ENCODE measurements around the gene UVRAG.
"Not testable (repeated sequence)": the region's sequence is repeated elsewhere in the genome, so short reads cannot be mapped to it uniquely, and the experiment has no call there.

UVRAG gene

GRCh38 chr11:75924966-75925784, 110.2 kb downstream of the UVRAG start:
- no peak for DNase-seq (ENCODE audit: low spot score)

DNA sequence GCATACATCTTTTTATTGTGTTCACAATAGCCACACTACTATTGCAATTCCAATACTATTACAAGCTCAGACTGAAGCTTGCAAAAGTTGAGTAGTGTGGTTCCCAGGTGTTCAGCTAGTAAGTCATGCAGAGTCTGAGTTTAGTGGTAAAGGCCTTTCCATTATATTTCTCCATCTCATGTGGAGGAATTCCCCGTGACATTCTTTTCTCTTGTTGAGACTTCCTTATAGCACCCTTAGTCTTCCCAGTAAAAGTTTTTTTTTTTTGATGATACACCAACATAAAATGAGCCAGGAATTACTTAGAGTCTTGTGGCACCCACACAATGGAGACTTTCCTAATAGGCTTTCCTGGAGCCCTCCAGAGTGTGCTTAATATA, 110.8 kb downstream of the UVRAG start:
- DNase-seq (ENCODE audit: low spot score): no peak

DNA sequence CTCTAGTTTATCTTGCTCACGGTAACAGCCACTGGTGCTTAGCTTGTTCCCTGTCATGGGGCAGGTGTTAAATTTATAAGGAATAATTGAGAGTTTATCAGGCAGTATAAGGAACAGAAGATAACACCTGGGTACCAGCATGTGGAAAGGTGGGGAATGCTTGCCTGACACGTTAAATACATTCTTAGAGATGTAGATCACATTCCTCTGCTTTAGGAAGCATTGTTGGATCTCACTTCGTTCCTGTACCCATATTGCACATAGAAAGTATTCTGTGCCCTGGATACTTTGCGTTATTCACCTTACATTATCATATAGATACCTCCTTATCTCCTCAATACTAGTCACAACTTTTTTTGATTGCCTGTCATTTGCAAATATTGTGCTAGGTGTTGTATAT, 114.7 kb downstream of the UVRAG start:
- no peak for DNase-seq (ENCODE audit: low spot score)

DNA sequence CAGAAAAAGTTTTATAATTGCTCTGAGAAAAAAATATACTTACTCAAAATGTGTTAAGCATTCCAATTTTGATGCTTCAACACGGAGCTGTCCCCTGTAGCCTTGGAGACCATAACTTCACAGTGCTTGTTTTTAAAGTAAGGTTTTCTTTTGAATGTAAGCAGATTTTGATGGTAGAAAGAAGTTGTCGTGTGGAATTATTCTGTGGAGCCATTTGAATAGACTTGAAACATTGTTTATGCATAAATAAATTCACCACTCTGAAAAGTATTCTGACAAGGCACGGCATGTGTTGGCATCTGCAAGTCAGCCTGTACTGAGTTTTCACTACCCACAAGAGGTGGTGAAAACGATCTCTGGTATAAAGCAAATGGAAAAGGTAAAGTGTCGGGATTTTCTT, 115.5 kb downstream of the UVRAG start:
- DNase-seq (ENCODE audit: low spot score): no peak

DNA sequence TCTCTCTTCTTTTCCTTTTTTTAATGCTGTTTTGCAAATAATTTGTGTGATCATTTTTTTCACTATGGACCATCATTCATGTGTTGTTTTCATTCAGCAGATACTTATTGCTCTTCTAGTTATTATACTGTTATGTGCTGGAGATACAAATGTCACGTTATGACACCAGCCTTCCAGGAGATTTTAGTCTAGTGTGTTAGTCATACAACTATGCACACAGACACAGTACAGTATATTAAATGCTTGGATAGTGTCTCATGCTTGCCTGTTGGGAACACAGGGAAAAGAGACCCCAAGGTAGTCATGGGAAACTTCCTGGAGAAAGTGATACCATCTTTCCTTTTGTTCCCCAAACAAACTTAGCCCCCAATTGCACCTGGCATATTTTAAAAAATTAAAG, 116.1 kb downstream of the UVRAG start:
- DNase-seq (ENCODE audit: low spot score): no peak

DNA sequence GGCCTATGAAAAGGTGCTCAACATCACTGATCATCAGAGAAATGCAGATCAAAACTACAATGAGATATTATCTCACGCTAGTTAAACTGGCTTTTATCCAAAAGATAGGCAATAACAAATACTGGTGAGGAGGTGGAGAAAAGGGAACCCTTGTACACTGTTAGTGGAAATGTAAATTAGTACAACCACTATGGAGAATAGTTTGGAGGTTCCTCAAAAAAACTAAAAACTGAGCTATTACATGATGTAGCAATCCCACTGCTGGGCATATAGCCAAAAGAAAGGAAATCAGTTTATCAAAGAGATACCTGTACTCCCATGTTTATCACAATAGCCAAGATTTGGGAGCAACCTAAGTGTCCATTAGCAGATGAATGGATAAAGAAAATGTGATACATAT, 118.7 kb downstream of the UVRAG start:
- not testable (repeated sequence) for DNase-seq (ENCODE audit: low spot score)

DNA sequence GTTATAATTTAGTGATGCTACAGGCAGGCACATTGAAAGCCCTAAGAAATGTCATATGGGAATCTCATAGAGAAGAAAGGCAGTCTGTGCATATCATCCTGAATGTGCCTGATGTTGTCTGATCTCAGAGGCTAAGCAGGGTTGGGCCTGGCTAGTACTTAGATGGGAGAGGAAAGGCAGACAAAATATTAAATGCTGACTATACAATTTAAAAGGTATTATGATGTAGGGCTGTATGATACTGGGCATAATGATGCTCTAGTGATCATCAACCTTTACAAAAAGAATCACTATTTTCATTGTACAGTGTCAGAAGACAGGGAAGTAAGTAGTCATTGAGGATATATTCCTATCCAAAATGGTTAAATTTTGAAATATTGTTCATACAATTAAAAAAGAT, 119.8 kb downstream of the UVRAG start:
- no peak for DNase-seq (ENCODE audit: low spot score)

DNA sequence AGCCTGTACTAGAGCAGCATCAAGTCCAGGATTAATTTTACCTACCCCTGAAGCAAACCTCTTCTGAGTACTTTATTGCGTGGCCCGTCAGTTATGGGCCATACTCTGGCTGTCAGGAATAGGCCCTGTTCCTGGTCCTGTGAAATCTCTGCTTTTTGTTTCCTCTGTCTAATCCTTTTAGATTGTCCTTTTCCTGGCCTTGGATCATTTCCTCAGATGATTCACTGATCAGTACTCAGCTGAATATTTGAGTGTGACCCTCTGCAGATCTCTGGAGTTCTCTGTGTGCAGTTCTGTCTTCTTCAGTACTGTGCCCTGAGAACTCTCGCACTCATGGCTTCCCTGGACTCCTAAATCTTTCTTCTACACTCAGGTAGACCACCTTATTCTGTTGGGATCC, 123.5 kb downstream of the UVRAG start:
- no peak for DNase-seq (ENCODE audit: low spot score)

- DNase-seq (ENCODE audit: low spot score): no peak
Observed at GRCh38 chr11:75939516-75939915, 124.5 kb downstream of the UVRAG start.

DNA sequence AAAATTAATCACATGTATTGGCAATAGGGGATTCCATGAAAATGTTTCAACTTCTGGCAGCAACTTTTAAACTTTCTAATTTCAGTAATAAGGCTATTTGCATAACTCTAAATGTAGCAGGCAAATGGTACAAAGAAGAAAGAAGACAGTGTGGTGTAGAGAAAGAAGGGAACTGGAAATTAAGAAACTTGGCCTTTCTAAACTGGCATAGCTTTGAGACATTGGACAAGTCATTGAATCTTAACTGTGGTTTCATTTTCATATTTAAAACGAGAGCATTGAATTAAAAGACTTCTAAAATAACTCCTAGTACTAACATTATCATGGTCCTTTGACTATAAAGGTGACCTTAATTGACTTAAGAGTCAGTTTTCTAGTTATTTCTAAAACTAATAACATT, 125.0 kb downstream of the UVRAG start:
- no peak for DNase-seq (ENCODE audit: low spot score)

DNA sequence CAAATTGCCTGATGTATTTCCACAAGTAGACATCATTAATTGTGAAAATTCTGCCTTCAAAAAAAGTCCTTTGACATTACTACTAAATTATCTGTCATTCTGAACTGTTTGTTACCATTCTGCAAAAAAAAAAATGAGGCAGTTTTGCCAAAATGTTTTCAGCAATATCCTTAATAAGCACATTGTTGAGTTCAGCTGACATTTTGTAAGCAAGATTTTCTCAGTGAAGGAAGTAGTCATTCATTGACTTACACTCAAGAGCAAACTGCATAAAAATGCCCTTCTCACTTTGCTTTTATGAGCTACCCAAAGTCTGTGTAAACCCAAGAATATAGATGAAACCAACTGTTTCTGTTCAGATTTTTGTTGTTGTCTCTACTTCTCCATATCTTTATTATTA, 125.9 kb downstream of the UVRAG start:
- no peak for DNase-seq (ENCODE audit: low spot score)

GRCh38 chr11:75944515-75944914, 129.5 kb downstream of the UVRAG start:
- DNase-seq (ENCODE audit: low spot score): no peak

DNA sequence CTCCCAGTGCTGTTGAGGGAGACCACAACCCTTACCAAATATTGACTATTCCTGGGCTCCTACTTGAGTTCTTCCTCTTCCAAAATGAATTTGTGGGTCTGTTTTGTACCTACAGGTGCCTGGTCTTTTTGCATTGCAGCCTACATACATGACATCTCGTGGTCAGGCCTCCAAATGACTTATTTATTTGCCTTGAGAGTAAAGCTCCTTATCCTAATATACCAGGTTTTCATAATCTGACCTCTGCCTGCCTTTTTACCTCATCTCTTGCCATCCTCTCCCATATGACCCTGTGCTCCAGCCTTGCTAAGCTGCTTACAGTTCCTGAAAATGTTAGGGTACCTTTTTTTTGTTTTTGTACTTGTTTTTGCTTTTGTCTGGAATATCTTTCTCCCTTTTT, 130.4 kb downstream of the UVRAG start:
- no peak for DNase-seq (ENCODE audit: low spot score)

DNA sequence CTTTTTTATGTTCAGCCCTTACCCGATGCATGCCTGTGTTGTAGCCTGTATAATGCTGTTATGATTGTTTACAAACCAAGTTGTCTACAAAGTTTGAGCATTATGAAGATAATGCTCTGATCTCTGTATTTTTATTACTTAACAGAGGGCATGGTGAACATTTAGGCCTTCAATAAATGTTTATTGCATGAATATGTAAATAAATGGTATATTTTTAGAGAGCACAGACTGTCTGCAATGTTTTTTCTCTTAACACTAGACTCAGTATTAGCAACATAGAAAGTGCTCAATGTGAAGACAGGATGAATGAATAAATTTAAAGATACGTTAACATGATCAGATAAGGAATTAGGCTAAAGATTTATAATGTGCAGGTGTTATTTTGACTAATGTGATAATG, 130.9 kb downstream of the UVRAG start:
- no peak for DNase-seq (ENCODE audit: low spot score)

- DNase-seq (ENCODE audit: low spot score): no peak
Observed at GRCh38 chr11:75946531-75947530, 131.8 kb downstream of the UVRAG start.

GRCh38 chr11:75949023-75949672, 134.1 kb downstream of the UVRAG start:
- no peak for DNase-seq (ENCODE audit: low spot score)

DNA sequence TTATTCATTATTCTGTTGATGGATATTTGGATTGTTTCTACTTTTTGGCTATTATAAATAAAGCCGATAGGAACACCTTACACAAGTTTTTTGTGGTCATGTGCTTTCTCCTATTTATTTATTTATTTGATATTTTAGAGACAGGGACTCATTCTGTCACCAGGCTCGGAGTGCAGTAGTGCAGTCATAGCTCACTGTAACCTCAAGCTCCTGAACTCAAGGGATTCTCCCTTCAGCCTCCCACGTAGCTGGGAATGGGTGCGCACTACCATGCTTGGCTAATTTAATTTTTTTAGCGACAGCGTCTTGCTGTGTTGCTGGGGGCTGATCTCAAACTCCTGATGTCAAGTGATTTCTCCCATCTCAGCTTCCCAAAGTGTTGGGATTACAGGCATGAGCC, 135.1 kb downstream of the UVRAG start:
- no peak for DNase-seq (ENCODE audit: low spot score)

DNA sequence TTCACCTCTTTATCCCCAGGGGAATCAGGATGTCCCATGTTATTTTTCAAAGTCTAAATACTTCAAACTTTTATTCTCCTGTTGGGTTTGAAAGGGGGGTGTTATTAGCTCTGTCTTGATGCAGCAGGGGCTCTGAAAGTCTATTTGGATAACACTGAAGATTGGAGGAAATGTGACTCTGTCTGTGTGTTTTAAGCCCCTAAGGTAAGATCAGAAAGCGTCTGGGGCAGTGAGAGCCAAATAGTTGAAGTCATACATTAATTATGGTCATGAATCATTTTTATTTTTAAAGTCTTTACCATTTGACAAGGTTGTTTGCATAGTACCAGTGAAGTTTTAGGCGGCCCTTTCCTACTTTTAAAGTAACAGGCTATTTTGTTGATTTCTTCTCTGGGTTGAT, 139.0 kb downstream of the UVRAG start:
- DNase-seq (ENCODE audit: low spot score): no peak

GRCh38 chr11:75955443-75955842, 140.4 kb downstream of the UVRAG start:
- no peak for DNase-seq (ENCODE audit: low spot score)

DNA sequence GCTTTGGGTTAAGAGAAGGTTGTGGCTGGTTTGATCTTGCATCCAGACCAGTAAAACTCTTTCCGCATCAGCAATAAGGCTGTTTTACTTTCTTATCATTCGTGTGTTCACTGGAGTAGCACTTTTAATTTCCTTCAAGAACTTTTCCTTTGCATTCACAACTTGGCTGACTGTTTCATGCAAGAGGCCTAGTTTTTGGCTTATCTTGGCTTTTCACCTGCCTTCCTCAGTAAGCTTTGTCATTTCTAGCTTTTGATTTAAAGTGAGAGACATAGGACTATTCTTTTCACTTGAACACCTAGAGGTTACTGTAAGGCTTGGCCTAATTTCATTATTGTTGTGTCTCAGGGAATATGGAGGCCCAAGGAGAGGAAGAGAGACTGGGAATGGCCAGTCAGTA, 144.5 kb downstream of the UVRAG start:
- no peak for DNase-seq (ENCODE audit: low spot score)

DNA sequence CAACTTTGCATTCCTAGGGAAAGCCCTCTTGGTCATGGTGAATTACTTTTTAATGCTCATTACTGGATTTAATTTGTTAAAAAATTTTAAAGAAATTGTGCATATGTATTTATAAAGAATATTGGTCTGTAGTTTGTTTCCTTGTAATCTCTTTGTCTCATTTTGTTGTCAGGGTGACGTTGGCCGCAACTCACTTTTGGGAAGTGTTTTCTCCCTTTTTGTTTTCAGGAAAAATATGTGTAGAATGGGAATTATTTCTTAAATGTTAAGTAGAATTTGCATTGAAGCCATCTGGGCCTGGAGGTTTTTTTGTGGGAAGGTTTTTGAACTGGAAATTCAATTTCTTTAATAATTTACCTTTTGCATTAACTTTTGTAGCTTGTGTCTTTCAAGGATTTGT, 149.1 kb downstream of the UVRAG start:
- no peak for DNase-seq (ENCODE audit: low spot score)

GRCh38 chr11:75966537-75967287, 151.7 kb downstream of the UVRAG start:
- no peak for DNase-seq (ENCODE audit: low spot score)

All from left forelimb (tissue), 1 donor.